CD4-positive, alpha-beta memory T cell (primary cell): ENCODE results near the gene TMEM38B. TPM values are rescaled to one million over a fixed set of nuclear protein-coding genes. Genes with fewer than 3 reads are reported as not detected.

Experiments
- CTCF ChIA-PET: fragments of 350-600 bp; sonication (Branson Sonifier 250); formaldehyde crosslinking; loops from one replicate; lab custom pipeline; 2021; ENCODE audit warnings: inconsistent platforms; ENCODE audit not compliant: partially characterized antibody; lab: Charles Lee
- POLR2A ChIA-PET: fragments of 350-600 bp; sonication (Branson Sonifier 250); formaldehyde crosslinking; loops from one replicate; lab custom pipeline; 2021; ENCODE audit not compliant: partially characterized antibody; lab: Charles Lee
- DNase-seq, 5 donors: peaks; one replicate each; pipeline versions ENCODE4 v3.0.0 to v3.0.0-alpha.2; 2020 to 2022; ENCODE audit warnings: mixed read lengths in 1 of 5
- H3K27ac ChIP-seq: one replicate; pipeline ENCODE4 v1.7.0; 2013; ENCODE audit warnings: low read depth, low read length
- H3K27me3 ChIP-seq: 2 replicates; pipeline ENCODE4 v1.7.0; 2013; ENCODE audit warnings: mild to moderate bottlenecking, low read length, moderate library complexity; ENCODE audit not compliant: insufficient read depth
- H3K36me3 ChIP-seq: 2 replicates; pipeline ENCODE4 v1.7.0; 2013; ENCODE audit warnings: mild to moderate bottlenecking, low read length, moderate library complexity; ENCODE audit not compliant: insufficient read depth
- H3K4me1 ChIP-seq: 2 replicates; pipeline ENCODE4 v1.7.0; 2013; ENCODE audit warnings: mild to moderate bottlenecking, low read length, moderate library complexity; ENCODE audit not compliant: insufficient read depth
- H3K4me3 ChIP-seq, 2 donors: one replicate each; pipeline ENCODE4 v1.7.0; 2013; ENCODE audit warnings: low read length in 2 of 2, mild to moderate bottlenecking in 1 of 2
- H3K9me3 ChIP-seq, 2 donors: one replicate each; pipeline ENCODE4 v1.7.0; 2013; ENCODE audit warnings: low read length in 2 of 2, control low read depth in 1 of 2; ENCODE audit not compliant: control insufficient read depth in 1 of 2
- H3K27ac Mint-ChIP-seq, 7 donors: one replicate each; pipeline ENCODE4 v1.8.0; 2020 to 2021; ENCODE audit warnings: mixed read lengths in 7 of 7, mild to moderate bottlenecking in 6 of 7, inconsistent platforms in 3 of 7, moderate library complexity in 3 of 7
- H3K27me3 Mint-ChIP-seq, 2 donors: one replicate each; pipeline ENCODE4 v1.8.0; 2020 to 2021; ENCODE audit warnings: mixed read lengths in 2 of 2
- H3K36me3 Mint-ChIP-seq, 2 donors: one replicate each; pipeline ENCODE4 v1.8.0; 2020 to 2021; ENCODE audit warnings: mixed read lengths in 2 of 2, inconsistent platforms in 1 of 2, mild to moderate bottlenecking in 1 of 2
- H3K4me1 Mint-ChIP-seq, 4 donors: one replicate each; pipeline ENCODE4 v1.8.0; 2020 to 2021; ENCODE audit warnings: mixed read lengths in 4 of 4, mild to moderate bottlenecking in 1 of 4
- H3K4me3 Mint-ChIP-seq, 8 donors: one replicate each; pipeline ENCODE4 v1.8.0; 2020 to 2021; ENCODE audit warnings: mixed read lengths in 8 of 8, mild to moderate bottlenecking in 7 of 8, moderate library complexity in 6 of 8, inconsistent platforms in 3 of 8
- H3K9me3 Mint-ChIP-seq, 8 donors: one replicate each; pipeline ENCODE4 v1.8.0; 2020 to 2021; ENCODE audit warnings: mixed read lengths in 8 of 8, mild to moderate bottlenecking in 5 of 8, inconsistent platforms in 3 of 8, moderate library complexity in 1 of 8
- intact Hi-C: fragments of 100-400 bp; cut with micrococcal nuclease; formaldehyde crosslinking; loops from one replicate; pipeline ENCODE4 v1.15.1; 2023
- polyA plus RNA-seq, 2 donors: library from polyadenylated mRNA; unstranded; fragments of 300-500 nt; fragmentation: Illumina TruSeq; gene quantifications; one replicate each; pipeline ENCODE4 v1.2.3, GENCODE V29; 2021
- total RNA-seq, 2 experiments: library from RNA; stranded (reverse); gene quantifications; one replicate each; pipeline ENCODE4 v1.2.3, GENCODE V29; 2021

The TMEM38B gene
- total and polyA plus RNA-seq, 4 experiments from 2014 or later, result 13.4 to 23.3 (median 17.3) TPM

DNA sequence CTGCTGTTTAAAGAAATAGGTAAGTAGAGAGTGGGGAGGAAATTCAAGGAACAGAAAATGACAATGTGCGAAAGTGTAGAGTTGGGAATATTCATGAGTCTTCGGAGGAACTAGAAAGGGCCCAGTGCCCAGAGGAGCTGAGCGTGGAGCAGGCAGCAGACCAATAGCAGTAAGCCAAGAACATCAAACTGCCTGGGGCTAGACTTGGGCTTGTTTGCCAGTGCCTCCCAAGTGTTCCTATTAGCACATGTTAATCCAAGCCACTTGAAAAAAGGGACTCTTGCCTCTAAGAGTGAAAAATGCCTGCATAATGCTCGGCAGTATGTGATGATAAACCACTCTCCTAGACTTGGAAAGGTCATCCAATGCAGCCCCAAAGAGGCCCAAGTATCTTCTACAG, 33.3 kb upstream of the TMEM38B start:
- Histone ChIP-seq H3K36me3 (no peaks in the 10 kb centered on the region), H3K9me3 (no peaks in the 10 kb centered on the region), H3K27ac (no peak overlapping the region), H3K4me1 (no peaks in the 10 kb centered on the region), H3K4me3 (no peak overlapping the region), H3K27me3 (no peaks in the 10 kb centered on the region)
- Mint-ChIP-seq H3K4me1 (peaks cover 7 to 10% (median 8%) of the 10 kb centered on the region in 4 donors), H3K9me3 (no peaks in the 10 kb centered on the region), H3K27me3 (peaks cover 27 to 28% of the 10 kb centered on the region in 2 donors), H3K27ac (no peak overlapping the region), H3K36me3 (no peaks in the 10 kb centered on the region), H3K4me3 (no peak overlapping the region)
- ChIA-PET CTCF (no interaction called here), POLR2A (no interaction called here)
- no peak for DNase-seq
- intact Hi-C loops, result no loop called here

- Mint-ChIP-seq H3K4me1 (no peaks in the 10 kb centered on the region), H3K4me3 (no peak within 1 kb of the TSS), H3K27ac (no peak within 1 kb of the TSS), H3K27me3 (peaks cover 17% of the 10 kb centered on the region in 2 donors), H3K9me3 (no peaks in the 10 kb centered on the region), H3K36me3 (no peaks in the 10 kb centered on the region)
- Histone ChIP-seq H3K9me3 (no peaks in the 10 kb centered on the region), H3K36me3 (no peaks in the 10 kb centered on the region), H3K27ac (no peak within 1 kb of the TSS), H3K27me3 (no peaks in the 10 kb centered on the region), H3K4me3 (no peak within 1 kb of the TSS), H3K4me1 (no peaks in the 10 kb centered on the region)
- no peak for DNase-seq
- ChIA-PET CTCF (no interaction called here), POLR2A (no interaction called here)
- intact Hi-C loops, result no loop called here
Measured at GRCh38 chr9:105662184-105663104, 31.9 kb upstream of the TMEM38B start, which contains the start of gene TAL2. TSS of gene TAL2 (plus strand) at chr9:105662457. CDS start at chr9:105662497, 40 bp downstream.

- intact Hi-C loops, result no loop called here
- Mint-ChIP-seq H3K4me3 (no peak overlapping the region), H3K4me1 (no peaks in the 10 kb centered on the region), H3K9me3 (no peaks in the 10 kb centered on the region), H3K27ac (no peak overlapping the region), H3K36me3 (no peaks in the 10 kb centered on the region), H3K27me3 (peaks cover 8% of the 10 kb centered on the region in 2 donors)
- Histone ChIP-seq H3K36me3 (no peaks in the 10 kb centered on the region), H3K27me3 (no peaks in the 10 kb centered on the region), H3K4me3 (no peak overlapping the region), H3K9me3 (no peaks in the 10 kb centered on the region), H3K27ac (no peak overlapping the region), H3K4me1 (no peaks in the 10 kb centered on the region)
- no peak for DNase-seq
- POLR2A ChIA-PET, result no interaction called here
- CTCF ChIA-PET, result no interaction called here
Measured at GRCh38 chr9:105663914-105664313, 30.4 kb upstream of the TMEM38B start.

- POLR2A ChIA-PET, result no interaction called here
- Histone ChIP-seq H3K36me3 (no peaks in the 10 kb centered on the region), H3K27ac (no peak overlapping the region), H3K9me3 (no peaks in the 10 kb centered on the region), H3K27me3 (no peaks in the 10 kb centered on the region), H3K4me1 (no peaks in the 10 kb centered on the region), H3K4me3 (no peak overlapping the region)
- no peaks in the 10 kb centered on the region for H3K9me3 Mint-ChIP-seq
- intact Hi-C loops, result no loop called here
- CTCF ChIA-PET, result interaction anchor here (1.4 kb wide), 1 partner anchor 9 kb away, joined by 4 read pairs; no protein-coding TSS in a partner anchor
- peaks cover 0 to 4% (median under 1%) of the 10 kb centered on the region in 4 donors for H3K4me1 Mint-ChIP-seq
- H3K36me3 Mint-ChIP-seq, result no peaks in the 10 kb centered on the region
- peaks cover 2 to 6% of the 10 kb centered on the region in 2 donors for H3K27me3 Mint-ChIP-seq
- H3K4me3 Mint-ChIP-seq, result no peak overlapping the region
- H3K27ac Mint-ChIP-seq, result no peak overlapping the region
- DNase-seq, result no peak
Measured at GRCh38 chr9:105667867-105668266, 26.5 kb upstream of the TMEM38B start.

GRCh38 chr9:105670315-105670714, 24.0 kb upstream of the TMEM38B start:
- DNase-seq, result no peak
- Histone ChIP-seq H3K27ac (no peak overlapping the region), H3K36me3 (no peaks in the 10 kb centered on the region), H3K27me3 (no peaks in the 10 kb centered on the region), H3K4me1 (no peaks in the 10 kb centered on the region), H3K9me3 (no peaks in the 10 kb centered on the region), H3K4me3 (no peak overlapping the region)
- Mint-ChIP-seq H3K9me3 (no peaks in the 10 kb centered on the region), H3K27me3 (peaks cover 2 to 6% of the 10 kb centered on the region in 2 donors), H3K4me3 (no peak overlapping the region), H3K4me1 (peaks cover 0 to 5% (median under 1%) of the 10 kb centered on the region in 4 donors), H3K36me3 (no peaks in the 10 kb centered on the region), H3K27ac (no peak overlapping the region)
- intact Hi-C loops, result no loop called here
- ChIA-PET CTCF (no interaction called here), POLR2A (no interaction called here)

- H3K4me1 Mint-ChIP-seq, result peaks cover 0 to 5% (median under 1%) of the 10 kb centered on the region in 4 donors
- no peak overlapping the region for H3K27ac Mint-ChIP-seq
- Histone ChIP-seq H3K36me3 (no peaks in the 10 kb centered on the region), H3K9me3 (no peaks in the 10 kb centered on the region), H3K4me3 (no peak overlapping the region), H3K27me3 (no peaks in the 10 kb centered on the region), H3K4me1 (no peaks in the 10 kb centered on the region), H3K27ac (no peak overlapping the region)
- no peak overlapping the region for H3K4me3 Mint-ChIP-seq
- intact Hi-C loops, result no loop called here
- H3K9me3 Mint-ChIP-seq, result no peaks in the 10 kb centered on the region
- ChIA-PET POLR2A (no interaction called here), CTCF (no interaction called here)
- H3K27me3 Mint-ChIP-seq, result peaks cover 2 to 6% of the 10 kb centered on the region in 2 donors
- DNase-seq, result no peak
- no peaks in the 10 kb centered on the region for H3K36me3 Mint-ChIP-seq
Measured at GRCh38 chr9:105670775-105671174, 23.6 kb upstream of the TMEM38B start.

GRCh38 chr9:105672711-105673234, 21.6 kb upstream of the TMEM38B start:
- Mint-ChIP-seq H3K9me3 (no peaks in the 10 kb centered on the region), H3K4me3 (peak overlapping the region in 2 of 8 donors; percentile 10 to 55), H3K4me1 (peaks cover 0 to 5% (median under 1%) of the 10 kb centered on the region in 4 donors), H3K27ac (no peak overlapping the region), H3K27me3 (peaks cover 2 to 6% of the 10 kb centered on the region in 2 donors), H3K36me3 (no peaks in the 10 kb centered on the region)
- ChIA-PET CTCF (interaction anchor here (0.6 kb wide), 1 partner anchor 218 kb away, joined by 3 read pairs; no protein-coding TSS in a partner anchor), POLR2A (interaction anchor here (0.6 kb wide), 1 partner anchor 311 kb away, joined by 4 read pairs; no protein-coding TSS in a partner anchor)
- no peaks in the 10 kb centered on the region for H3K27me3 ChIP-seq
- DNase-seq, result no peak
- no peak overlapping the region for H3K27ac ChIP-seq
- no peaks in the 10 kb centered on the region for H3K9me3 ChIP-seq
- H3K4me1 ChIP-seq, result no peaks in the 10 kb centered on the region
- intact Hi-C loops, result no loop called here
- no peaks in the 10 kb centered on the region for H3K36me3 ChIP-seq
- no peak overlapping the region for H3K4me3 ChIP-seq
